ENCODE data around the gene HTR3E. TPM values are rescaled to one million over a fixed set of nuclear protein-coding genes. Genes with fewer than 3 reads are reported as not detected.
A peak's percentile ranks its signal among the peaks of the same experiment; 100 is the strongest.

The HTR3E gene
- total and polyA plus RNA-seq, 2 of the 13 experiments (the other 11 are each of a cell fraction or from before 2014, with no cell fraction given) = not detected

DNA sequence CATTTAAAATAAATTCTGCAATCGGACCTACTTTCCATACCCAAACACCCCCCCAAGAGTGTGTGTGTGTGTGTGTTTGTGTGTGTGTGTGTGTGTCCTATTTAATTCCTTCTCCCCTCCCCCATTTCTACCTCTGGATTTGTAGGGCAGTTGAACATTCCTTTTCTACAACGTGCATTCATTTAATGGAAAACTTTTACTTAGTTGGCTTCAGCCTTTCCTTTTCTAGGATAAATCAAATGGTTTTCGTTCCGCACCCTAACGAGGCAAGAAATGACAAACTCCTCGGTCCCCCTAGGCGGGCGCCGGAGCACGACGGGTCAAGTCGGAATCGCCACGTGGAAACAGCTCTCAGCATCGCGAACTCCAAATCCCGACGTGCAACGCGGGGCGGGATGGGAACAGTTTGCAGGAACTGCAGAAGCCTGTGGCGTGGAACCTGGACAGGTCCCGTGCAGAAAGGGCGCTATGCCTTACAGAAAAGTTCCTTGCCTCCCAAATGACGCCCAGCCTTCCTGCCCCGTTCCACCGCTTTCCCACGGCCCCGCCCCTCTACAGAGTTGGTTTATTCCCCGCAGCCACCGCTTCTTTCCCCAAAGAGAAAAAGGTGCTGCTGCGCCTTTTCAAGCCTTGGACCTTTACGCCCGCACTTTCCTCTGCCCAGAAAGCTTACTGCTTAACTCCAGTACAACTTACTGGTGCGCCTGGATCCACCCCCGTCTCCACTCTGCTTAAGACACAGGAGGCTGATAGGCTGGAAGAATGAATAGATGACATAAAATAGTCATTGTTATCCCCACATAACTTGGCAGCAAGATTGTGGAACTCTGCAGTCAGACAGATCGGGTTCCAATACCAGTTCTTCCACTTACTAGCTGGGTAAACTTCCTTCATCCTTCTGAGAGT, 37.2 kb downstream of the HTR3E start (continued):
- TF ChIP-seq TAF1 (CRISPR knock-in tag; IDR thresholded peaks at IDR 0.05) = peak; percentile 72; the same call in 1 of the 2 replicates
- peak; percentile 66 for TF ChIP-seq GABPA (IDR thresholded peaks at IDR 0.05; ENCODE audit: low read depth, low read length)
- TF ChIP-seq GABPA (CRISPR knock-in tag; IDR thresholded peaks at IDR 0.05; ENCODE audit: low read depth) = peak; percentile 84
- peak; percentile 62; the same call in 1 of the 2 replicates for TF ChIP-seq ZNF12 (CRISPR knock-in tag; IDR thresholded peaks at IDR 0.05)
- peak; percentile 39; the same call in 1 of the 2 replicates for TF ChIP-seq EHMT2 (IDR thresholded peaks at IDR 0.05; ENCODE audit: borderline replicate concordance, low read depth, low read length)
- 0 out of 2 replicates have a peak, but pooled peaks have one; percentile 55 for TF ChIP-seq KLF11 (CRISPR knock-in tag; IDR thresholded peaks at IDR 0.05)
- TF ChIP-seq, protein P1, sequence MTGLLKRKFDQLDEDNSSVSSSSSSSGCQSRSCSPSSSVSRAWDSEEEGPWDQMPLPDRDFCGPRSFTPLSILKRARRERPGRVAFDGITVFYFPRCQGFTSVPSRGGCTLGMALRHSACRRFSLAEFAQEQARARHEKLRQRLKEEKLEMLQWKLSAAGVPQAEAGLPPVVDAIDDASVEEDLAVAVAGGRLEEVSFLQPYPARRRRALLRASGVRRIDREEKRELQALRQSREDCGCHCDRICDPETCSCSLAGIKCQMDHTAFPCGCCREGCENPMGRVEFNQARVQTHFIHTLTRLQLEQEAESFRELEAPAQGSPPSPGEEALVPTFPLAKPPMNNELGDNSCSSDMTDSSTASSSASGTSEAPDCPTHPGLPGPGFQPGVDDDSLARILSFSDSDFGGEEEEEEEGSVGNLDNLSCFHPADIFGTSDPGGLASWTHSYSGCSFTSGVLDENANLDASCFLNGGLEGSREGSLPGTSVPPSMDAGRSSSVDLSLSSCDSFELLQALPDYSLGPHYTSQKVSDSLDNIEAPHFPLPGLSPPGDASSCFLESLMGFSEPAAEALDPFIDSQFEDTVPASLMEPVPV (CRISPR knock-in tag; IDR thresholded peaks at IDR 0.05) = peak; percentile 84
- TF ChIP-seq FOXA3 (CRISPR knock-in tag; IDR thresholded peaks at IDR 0.05) = peak; percentile 19; the same call in 1 of the 2 replicates
- TF ChIP-seq SPEN (CRISPR knock-in tag; IDR thresholded peaks at IDR 0.05; ENCODE audit: low read depth) = peak; percentile 58; the same call in 1 of the 2 replicates
- TF ChIP-seq KMT2B (CRISPR knock-in tag; IDR thresholded peaks at IDR 0.05) = peak; percentile 80
- no peak for TF ChIP-seq CHD4 (IDR thresholded peaks at IDR 0.05; ENCODE audit: borderline replicate concordance, low read length)
- TF ChIP-seq, protein P2, sequence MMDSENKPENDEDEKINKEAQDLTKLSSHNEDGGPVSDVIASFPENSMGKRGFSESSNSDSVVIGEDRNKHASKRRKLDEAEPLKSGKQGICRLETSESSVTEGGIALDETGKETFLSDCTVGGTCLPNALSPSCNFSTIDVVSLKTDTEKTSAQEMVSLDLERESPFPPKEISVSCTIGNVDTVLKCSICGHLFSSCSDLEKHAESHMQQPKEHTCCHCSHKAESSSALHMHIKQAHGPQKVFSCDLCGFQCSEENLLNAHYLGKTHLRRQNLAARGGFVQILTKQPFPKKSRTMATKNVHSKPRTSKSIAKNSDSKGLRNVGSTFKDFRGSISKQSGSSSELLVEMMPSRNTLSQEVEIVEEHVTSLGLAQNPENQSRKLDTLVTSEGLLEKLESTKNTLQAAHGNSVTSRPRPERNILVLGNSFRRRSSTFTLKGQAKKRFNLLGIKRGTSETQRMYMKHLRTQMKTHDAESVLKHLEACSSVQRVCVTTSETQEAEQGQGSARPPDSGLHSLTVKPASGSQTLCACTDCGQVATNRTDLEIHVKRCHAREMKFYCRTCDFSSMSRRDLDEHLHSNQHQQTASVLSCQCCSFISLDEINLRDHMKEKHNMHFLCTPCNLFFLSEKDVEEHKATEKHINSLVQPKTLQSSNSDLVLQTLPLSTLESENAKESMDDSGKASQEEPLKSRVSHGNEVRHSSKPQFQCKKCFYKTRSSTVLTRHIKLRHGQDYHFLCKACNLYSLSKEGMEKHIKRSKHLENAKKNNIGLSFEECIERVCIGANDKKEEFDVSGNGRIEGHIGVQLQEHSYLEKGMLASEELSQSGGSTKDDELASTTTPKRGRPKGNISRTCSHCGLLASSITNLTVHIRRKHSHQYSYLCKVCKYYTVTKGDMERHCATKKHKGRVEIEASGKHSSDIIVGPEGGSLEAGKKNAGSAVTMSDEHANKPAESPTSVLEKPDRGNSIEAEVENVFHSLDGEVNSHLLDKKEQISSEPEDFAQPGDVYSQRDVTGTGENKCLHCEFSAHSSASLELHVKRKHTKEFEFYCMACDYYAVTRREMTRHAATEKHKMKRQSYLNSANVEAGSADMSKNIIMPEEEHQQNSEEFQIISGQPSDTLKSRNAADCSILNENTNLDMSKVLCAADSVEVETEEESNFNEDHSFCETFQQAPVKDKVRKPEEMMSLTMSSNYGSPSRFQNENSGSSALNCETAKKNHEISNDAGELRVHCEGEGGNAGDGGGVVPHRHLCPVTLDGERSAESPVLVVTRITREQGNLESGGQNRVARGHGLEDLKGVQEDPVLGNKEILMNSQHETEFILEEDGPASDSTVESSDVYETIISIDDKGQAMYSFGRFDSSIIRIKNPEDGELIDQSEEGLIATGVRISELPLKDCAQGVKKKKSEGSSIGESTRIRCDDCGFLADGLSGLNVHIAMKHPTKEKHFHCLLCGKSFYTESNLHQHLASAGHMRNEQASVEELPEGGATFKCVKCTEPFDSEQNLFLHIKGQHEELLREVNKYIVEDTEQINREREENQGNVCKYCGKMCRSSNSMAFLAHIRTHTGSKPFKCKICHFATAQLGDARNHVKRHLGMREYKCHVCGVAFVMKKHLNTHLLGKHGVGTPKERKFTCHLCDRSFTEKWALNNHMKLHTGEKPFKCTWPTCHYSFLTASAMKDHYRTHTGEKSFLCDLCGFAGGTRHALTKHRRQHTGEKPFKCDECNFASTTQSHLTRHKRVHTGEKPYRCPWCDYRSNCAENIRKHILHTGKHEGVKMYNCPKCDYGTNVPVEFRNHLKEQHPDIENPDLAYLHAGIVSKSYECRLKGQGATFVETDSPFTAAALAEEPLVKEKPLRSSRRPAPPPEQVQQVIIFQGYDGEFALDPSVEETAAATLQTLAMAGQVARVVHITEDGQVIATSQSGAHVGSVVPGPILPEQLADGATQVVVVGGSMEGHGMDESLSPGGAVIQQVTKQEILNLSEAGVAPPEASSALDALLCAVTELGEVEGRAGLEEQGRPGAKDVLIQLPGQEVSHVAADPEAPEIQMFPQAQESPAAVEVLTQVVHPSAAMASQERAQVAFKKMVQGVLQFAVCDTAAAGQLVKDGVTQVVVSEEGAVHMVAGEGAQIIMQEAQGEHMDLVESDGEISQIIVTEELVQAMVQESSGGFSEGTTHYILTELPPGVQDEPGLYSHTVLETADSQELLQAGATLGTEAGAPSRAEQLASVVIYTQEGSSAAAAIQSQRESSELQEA (CRISPR knock-in tag; IDR thresholded peaks at IDR 0.05; ENCODE audit: not compliant biosample characterization) = peak; percentile 46
- peak; percentile 56 for TF ChIP-seq HNRNPLL (IDR thresholded peaks at IDR 0.05; ENCODE audit: low read depth, low read length, poor library complexity, severe bottlenecking)

All from HepG2 (cell line).